NCI-H1417 (cell line): ENCODE results near the gene ATP2B2.
"Not testable (repeated sequence)": the region's sequence is repeated elsewhere in the genome, so short reads cannot be mapped to it uniquely, and the experiment has no call there.

Source experiments
- DNase-seq, 3 experiments: peaks; one replicate each; lab custom pipeline; 2025; lab: John Stamatoyannopoulos, UW

Gene ATP2B2

DNA sequence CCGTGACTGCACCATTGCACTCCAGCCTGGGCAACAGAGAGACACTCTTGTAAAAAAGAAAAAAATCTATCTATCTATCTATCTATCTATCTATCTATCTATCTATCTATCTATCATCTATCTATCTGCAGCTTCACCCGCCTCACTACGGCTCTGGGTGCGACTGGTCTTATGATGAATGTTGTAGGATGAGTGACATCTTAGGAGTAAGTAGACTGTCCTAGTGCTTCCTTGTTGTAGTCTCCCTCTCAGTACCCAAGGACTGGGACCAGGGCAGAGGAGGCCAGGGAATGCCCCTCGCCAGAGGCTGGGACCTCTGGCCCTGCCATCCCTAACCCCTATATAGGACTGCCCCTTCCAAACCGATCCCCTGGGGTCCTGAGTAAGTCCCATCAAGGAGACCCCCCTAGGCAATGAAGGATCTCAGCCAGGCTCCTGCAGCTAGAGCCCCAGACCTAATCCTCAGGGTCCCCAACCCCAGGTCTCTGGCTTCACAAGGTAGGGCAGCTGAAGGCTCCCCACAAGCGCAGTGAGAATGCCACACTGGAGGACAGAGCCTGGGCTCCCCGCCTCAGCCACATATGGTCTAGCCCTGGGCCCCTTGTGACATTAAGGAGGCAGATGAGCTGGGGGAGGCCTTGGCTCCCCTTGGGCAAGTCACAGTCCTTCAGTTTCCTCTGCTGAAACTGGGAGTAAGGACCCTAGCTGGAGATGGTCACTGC lies 183.6 kb downstream of the ATP2B2 start:
- no peak for DNase-seq

DNA sequence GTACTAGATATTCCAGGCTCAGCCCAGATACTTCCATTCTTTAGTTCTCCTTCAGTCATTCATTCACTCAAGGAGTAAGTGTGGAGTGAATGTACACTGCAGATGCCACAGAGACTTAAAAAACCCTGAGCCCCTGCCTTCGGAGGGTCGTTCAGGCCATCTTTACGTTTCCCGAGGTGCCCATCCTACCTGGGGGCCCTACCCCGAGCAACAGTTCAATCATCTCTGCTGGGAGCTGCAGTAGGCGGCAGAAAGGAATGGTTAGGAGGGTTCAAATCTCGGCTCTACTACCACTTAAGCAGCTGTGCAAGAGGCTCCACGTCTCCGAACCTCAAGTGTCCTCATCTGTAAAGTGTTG lies 185.1 kb downstream of the ATP2B2 start:
- no peak for DNase-seq

- DNase-seq: no peak
Measured at GRCh38 chr3:10319804-10320203, 185.6 kb downstream of the ATP2B2 start.

DNA sequence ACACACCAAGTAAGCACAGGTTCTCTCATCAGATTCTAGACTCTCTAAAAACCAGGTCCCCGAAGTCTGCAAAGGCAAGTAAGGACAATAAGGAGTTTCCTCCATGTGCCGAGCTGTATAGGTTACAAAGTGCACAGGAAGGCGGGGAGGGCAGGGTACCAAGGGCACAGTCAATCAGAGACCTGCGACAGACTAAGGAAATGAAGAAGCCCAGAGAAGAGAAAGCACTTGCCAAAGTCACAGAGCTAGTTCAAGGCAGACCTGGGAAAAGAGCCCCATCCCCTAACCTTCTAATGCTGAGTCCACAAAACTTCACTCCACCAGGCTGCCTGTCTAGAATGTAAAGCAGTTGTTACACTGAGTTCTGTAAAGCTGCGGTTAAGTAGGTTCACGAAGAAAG lies 186.1 kb downstream of the ATP2B2 start:
- DNase-seq: no peak

DNA sequence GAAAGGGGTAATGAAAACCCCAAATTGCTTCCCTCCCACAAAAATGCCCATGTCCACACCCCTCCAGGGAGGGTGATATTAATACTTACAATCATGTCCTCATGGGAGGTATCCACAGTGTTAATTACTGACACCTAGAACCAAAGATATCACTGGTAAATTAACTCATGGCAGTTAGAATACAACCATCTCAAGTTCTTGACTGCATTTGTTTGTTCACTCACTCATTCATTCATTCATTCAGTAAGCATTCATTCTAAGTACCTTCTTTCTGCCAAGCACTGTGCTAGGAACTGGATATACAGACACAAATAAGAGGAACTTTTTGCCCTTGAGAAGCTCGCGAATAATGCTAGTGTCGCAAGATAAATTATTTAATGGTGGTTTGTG lies 187.4 kb downstream of the ATP2B2 start:
- DNase-seq: no peak

- no peak for DNase-seq
Measured at GRCh38 chr3:10317311-10317960, 187.9 kb downstream of the ATP2B2 start.

DNA sequence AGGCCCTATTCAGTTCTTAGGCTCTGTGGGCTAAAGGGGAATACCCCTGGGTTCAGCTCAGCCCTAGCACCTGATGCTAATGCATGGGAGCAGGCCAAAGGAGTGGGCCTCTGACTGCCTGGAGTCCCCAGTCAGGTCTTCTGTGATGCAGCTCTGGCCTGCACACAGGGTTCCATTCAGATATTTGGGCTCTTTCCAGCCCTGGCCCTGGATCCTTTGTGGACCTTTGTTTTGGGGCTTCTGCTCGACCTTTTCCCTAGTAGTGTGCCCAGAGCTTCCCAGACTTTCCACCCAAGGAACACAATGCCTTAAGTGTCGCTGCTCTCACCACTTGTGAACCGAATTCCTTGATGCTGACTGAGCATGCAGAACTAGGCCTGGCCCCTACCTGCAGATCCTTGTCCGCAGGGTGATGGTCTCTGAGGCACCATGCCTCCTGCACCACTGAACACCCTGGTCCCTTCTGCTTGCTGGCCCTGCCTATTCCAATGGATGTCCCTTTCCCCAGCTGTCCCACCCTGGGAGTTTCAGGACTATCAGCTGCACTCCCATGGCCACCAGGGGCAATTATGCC lies 189.5 kb downstream of the ATP2B2 start:
- no peak for DNase-seq

DNA sequence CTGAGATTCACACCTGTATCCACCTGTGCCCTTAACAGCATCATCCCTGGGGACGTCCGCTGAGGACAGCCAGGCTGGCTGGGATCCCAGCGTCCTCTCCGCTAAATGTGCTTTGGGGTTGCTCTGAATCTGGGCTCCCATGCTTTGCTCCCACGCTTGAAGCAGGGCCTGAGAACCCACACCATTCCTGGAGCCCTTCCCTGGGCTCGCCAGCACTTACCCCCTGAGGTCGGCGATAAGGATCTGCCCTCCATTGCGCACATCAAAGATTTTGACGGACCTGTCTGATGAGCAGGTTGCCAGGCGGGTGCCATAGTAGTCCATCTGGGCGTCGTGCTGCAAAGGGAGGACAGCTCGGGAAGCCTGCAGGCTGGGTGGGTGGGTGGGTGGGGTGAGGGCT lies 190.3 kb downstream of the ATP2B2 start:
- no peak for DNase-seq

GRCh38 chr3:10312861-10313260 lies 192.5 kb downstream of the ATP2B2 start:
- DNase-seq: no peak

DNA sequence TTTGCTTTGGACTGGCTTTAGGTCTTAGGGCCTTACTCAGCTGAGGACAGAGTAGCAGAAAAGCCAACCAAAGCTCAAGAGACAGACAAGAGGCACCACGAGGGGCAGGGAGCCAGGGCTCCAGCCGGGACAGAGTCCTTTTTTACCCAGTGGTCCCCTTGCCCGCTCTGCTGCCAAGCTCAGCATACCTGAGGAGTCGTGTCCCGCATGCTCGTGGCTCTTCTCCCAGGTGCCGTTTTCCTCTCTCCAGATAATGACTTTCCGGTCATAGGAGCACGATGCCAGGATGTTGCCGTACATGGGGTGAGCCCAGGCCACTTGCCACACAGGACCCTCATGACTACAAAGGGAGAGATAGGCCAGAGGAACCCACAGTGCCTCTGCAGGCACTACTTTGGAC lies 193.0 kb downstream of the ATP2B2 start:
- no peak for DNase-seq

DNA sequence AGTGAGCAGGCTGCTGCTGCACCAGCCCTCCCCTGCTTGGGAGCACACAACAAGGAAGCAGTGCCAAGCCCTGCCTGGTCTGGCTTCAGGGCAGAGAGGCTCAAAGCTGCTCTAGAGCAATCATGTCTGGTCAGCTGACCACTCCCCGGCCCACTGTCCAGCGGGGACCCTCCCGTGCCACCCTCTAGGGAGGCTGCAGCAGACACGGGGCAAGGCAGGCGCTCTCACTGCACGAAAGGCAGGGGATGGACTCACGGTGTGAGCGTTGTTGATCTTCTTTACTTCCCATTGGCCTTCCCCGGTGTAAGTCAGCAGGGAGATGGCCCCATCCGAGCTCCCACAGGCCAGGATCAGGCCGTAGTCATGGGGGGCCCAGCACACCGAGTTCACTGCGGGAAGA lies 193.7 kb downstream of the ATP2B2 start:
- no peak for DNase-seq

DNA sequence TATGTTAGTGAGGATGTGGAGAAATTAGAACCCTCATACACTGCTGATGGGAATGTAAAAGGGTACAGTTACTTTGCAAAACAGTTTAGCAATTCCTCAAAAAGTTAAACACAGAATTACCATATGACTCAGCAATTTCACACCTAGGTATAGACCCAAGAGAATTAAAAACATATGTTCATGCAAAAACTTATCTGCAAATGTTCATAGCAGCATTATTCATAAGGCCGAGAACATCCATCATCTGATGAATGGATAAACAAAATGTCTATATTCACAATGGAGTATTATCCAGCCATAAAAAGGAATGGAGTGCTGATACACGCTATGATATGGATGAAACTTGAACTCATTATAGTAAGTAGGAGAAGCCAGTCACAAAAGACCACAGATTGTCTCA lies 194.8 kb downstream of the ATP2B2 start:
- no peak for DNase-seq

- DNase-seq: no peak
Measured at GRCh38 chr3:10309736-10310135, 195.7 kb downstream of the ATP2B2 start.

DNA sequence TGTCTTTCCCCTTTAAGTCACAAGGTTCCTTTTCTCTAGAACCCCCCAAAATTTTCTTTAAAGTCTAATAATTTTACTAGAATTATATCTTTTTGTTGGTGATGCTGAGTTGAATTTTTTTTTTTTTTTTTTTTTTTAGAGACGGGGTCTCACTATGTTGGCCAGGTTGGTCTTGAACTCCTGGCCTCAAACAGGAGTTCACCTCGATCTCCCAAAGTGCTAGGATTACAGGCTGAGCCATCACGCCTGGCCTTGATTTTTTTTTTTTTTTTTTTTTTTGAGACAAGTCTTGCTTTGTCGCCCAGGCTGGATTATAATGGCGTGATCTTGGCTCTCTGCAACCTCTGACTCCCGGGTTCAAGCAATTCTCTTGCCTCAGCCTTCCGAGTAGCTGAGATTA lies 196.7 kb downstream of the ATP2B2 start:
- DNase-seq: no peak

DNA sequence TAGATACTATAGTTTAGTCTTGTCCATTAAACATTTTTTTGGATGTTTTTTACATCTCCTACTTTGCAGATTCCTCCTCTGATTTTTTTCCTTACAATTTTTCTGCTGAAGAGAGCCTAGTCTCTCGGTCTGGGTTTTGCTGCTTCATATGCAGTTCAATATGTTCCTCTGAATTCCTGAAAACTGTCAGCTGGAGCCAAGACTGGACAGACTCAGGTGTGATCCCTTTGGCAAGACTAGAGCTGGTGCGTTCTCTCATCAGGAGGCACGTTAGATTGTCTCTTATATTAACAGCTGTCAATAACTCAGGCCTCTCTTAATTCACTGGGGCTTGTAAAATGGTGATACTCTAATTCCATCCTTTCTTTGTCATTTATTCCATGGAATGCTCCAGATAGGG lies 199.2 kb downstream of the ATP2B2 start:
- no peak for DNase-seq

DNA sequence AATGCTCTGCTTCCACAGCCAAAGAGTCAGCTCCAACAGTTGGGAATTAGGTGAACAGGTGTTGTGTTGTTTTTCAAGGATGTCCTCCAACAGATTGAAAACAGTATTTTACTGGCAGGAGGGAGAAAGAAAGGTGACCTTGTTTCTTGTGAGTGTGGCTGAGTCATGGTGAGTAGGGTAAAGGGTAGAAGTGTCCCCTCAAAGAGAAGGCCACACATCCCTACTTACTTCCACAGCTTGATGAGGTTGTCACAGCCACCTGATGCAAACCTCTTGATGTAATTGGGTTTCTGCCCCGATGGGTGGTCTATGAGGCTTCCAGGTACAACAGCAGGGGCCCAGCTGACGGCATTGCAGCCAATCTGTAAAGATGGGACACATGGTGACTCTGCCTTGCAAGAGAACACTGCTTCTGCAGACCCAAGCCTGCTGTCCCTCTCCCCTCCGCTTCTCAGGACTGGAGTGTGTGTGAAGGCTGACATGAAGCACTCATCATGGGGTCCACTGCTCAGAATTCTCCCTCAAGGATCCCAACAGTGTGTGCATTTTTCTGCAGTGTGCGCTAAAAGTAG lies 200.0 kb downstream of the ATP2B2 start:
- DNase-seq: no peak

DNA sequence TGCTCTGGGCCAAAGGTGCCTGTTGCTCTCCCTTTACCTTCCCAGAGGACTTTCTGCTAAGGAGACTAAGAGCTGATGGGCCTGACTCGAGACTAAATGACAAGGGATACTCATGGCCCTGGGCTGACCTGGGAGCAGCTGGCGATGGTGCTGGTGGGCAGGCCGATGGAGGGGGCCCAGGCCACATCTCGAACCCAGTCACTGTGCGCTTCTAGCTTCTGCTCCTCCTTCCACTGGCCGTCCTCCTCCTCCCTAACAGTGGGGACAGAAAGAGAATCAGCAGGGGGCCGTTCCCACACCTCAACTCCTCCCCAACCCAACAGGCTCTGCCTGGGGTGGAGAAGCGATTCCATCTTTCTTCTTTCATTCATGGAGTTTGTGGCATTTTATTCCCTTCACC lies 200.5 kb downstream of the ATP2B2 start:
- DNase-seq: no peak

GRCh38 chr3:10303785-10304184 lies 201.6 kb downstream of the ATP2B2 start:
- no peak for DNase-seq

- DNase-seq: no peak
Measured at GRCh38 chr3:10303105-10303504, 202.3 kb downstream of the ATP2B2 start.

DNA sequence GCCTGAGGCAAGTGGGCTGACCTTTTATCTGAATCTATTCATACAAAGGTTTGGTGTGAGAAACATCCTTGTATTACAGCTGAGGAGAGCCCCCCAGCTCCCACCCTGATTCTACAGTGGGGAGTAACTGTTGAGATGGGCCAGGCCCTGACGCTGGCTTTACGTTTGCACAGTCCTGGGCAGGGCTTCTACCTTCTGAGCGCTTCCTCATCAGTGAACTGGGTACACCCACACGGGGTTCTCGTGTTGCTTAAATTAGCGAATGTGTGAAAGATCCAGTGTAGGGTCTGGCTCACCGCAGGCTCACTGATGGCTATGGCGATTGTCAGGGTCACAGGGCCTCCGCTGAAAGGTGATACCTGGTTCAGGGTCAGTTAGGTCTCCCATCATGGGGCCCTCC lies 205.3 kb downstream of the ATP2B2 start:
- no peak for DNase-seq

DNA sequence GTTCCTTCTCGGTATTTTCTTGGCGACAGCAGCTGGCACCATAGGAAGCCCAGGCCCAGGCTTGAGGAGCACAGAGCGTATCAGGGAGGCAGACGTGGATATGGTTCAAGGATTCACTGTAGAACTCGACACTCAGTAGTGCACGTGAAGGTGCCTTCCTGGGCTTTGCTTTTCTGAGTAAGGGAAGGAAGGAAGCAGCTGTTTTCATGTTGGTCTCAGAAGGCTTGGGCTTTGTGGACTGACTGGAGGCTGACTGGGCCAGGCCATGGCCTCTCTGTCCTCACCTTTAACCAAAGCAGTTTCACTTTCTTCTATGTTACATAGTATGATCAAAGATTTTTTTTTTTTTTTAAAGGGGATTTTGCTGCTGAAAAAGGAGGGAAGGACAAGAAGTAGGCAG lies 205.7 kb downstream of the ATP2B2 start:
- no peak for DNase-seq

GRCh38 chr3:10299175-10299574 lies 206.2 kb downstream of the ATP2B2 start:
- DNase-seq: no peak

GRCh38 chr3:10298064-10298463 lies 207.3 kb downstream of the ATP2B2 start:
- not testable (repeated sequence) for DNase-seq
